K562 (cell line): Measurements from ENCODE around the gene CTRL. TPM values are rescaled to one million over a fixed set of nuclear protein-coding genes. Genes with fewer than 3 reads are reported as not detected.

ENCODE experiments used
- ASH1L ChIP-seq: fragments of 450-650 bp; IDR thresholded peaks from 2 replicates; pipeline ENCODE4 v1.6.1; 2018; ENCODE audit warnings: borderline replicate concordance, mild to moderate bottlenecking, low read depth; ENCODE audit not compliant: partially characterized antibody
- BRD4 ChIP-seq: fragments of 200-600 bp; sonication (generic); IDR thresholded peaks from 2 replicates; pipeline ENCODE4 v1.6.1; 2017; ENCODE audit warnings: inconsistent platforms
- CXXC5 ChIP-seq: fragments of 250-450 bp; sonication (Bioruptor Pico); IDR thresholded peaks from 2 replicates; pipeline ENCODE4 v1.8.0; 2022; ENCODE audit warnings: inconsistent platforms, mild to moderate bottlenecking, moderate library complexity
- GATAD2B ChIP-seq: fragments of 450-650 bp; IDR thresholded peaks from 2 replicates; pipeline ENCODE4 v1.6.1; 2017; ENCODE audit warnings: mild to moderate bottlenecking, borderline replicate concordance
- HDAC6 ChIP-seq: IDR thresholded peaks from 2 replicates; pipeline ENCODE4 v1.6.1; 2012; ENCODE audit warnings: low read depth, mild to moderate bottlenecking, control low read depth, inconsistent platforms, low read length, moderate library complexity
- KLF1 ChIP-seq: fragments of 450-650 bp; IDR thresholded peaks from 2 replicates; pipeline ENCODE4 v1.6.1; 2016; ENCODE audit warnings: missing genetic modification characterization, missing compliant biosample characterization
- L3MBTL2 ChIP-seq: fragments of 450-650 bp; IDR thresholded peaks from 2 replicates; pipeline ENCODE4 v1.6.1; 2016; ENCODE audit warnings: mild to moderate bottlenecking, moderate library complexity
- MBD1 ChIP-seq: fragments of 250-450 bp; sonication (Bioruptor Pico); IDR thresholded peaks from 2 replicates; pipeline ENCODE4 v1.8.0; 2022; ENCODE audit warnings: inconsistent platforms
- MECOM ChIP-seq: fragments of 250-450 bp; sonication (Bioruptor Pico); IDR thresholded peaks from 2 replicates; pipeline ENCODE4 v1.8.0; 2022; ENCODE audit warnings: inconsistent platforms
- MLLT1 ChIP-seq, 2 experiments: fragments of 450-650 bp; IDR thresholded peaks; 2 replicates each; pipeline ENCODE4 v1.6.1; 2016
- NFE2L1 ChIP-seq: fragments of 450-650 bp; IDR thresholded peaks from 2 replicates; pipeline ENCODE4 v1.6.1; 2016; ENCODE audit warnings: missing genetic modification characterization, low read depth, mild to moderate bottlenecking, missing compliant biosample characterization, moderate library complexity, borderline replicate concordance
- POLR2AphosphoS2 ChIP-seq: IDR thresholded peaks from 2 replicates; pipeline ENCODE4 v1.6.1; 2012; ENCODE audit warnings: low read length, improper control_type of control experiment
- PURB ChIP-seq: sonication (generic); formaldehyde crosslinking; IDR thresholded peaks from 2 replicates; pipeline ENCODE4 v1.9.0; 2021; ENCODE audit warnings: low read depth, mild to moderate bottlenecking, missing genetic modification reagents
- PYGO2 ChIP-seq: fragments of 450-650 bp; IDR thresholded peaks from 2 replicates; pipeline ENCODE4 v1.6.1; 2016; ENCODE audit warnings: mild to moderate bottlenecking, missing genetic modification characterization, moderate library complexity, missing compliant biosample characterization
- SMAD2 ChIP-seq: fragments of 150-350 bp; IDR thresholded peaks from 2 replicates; pipeline ENCODE4 v1.6.1; 2014; ENCODE audit warnings: low read depth, mild to moderate bottlenecking, low read length
- SRSF3 ChIP-seq: fragments of 200-400 bp; formaldehyde crosslinking; IDR thresholded peaks from 2 replicates; pipeline ENCODE4 v1.6.1; 2016; ENCODE audit warnings: mild to moderate bottlenecking, low read length, moderate library complexity; ENCODE audit not compliant: insufficient read depth
- ZFP1 ChIP-seq: fragments of 450-650 bp; formaldehyde crosslinking; IDR thresholded peaks from 2 replicates; pipeline ENCODE4 v1.4.0; 2020; ENCODE audit warnings: mild to moderate bottlenecking, mixed read lengths
- ZNF354B ChIP-seq: fragments of 250-450 bp; sonication (Bioruptor Pico); IDR thresholded peaks from 2 replicates; pipeline ENCODE4 v1.4.0; 2020
- ZNF41 ChIP-seq: fragments of 250-450 bp; sonication (Bioruptor Pico); conservative IDR thresholded peaks from 2 replicates; pipeline ENCODE4 v1.4.0; 2020; ENCODE audit warnings: mild to moderate bottlenecking
- ZNF740 ChIP-seq, 3 experiments: fragments of 200-800 bp in 1 of 3; sonication (Bioruptor generic) in 1 of 3; sonication (generic) in 1 of 3; formaldehyde crosslinking in 1 of 3; IDR thresholded peaks; 2 replicates each; pipeline versions ENCODE4 v1.6.1 to v1.8.0; 2016 to 2022; ENCODE audit warnings: mild to moderate bottlenecking in 2 of 3, missing compliant biosample characterization in 2 of 3, missing genetic modification characterization in 2 of 3, missing genetic modification reagents in 1 of 3
- ZNF766 ChIP-seq: fragments of 200-800 bp; sonication (Bioruptor generic); conservative IDR thresholded peaks from 2 replicates; pipeline ENCODE4 v1.6.1; 2016; ENCODE audit warnings: missing genetic modification characterization, missing compliant biosample characterization
- polyA plus RNA-seq, 8 experiments: library from polyadenylated mRNA; depleted of rRNA in 4 of 8; stranded (reverse) in 5 of 8; unstranded in 3 of 8; fragments of >200 nt; fragmentation: Nextera tagmentation in 2 of 8; fragmentation: Illumina TruSeq in 1 of 8; extraction: Ambion mirVana in 2 of 8; extraction: Trizol in 1 of 8; gene quantifications; 2 replicates each; pipeline versions ENCODE4 v1.2.1 to v1.2.3, GENCODE V29; 2011 to 2014; ENCODE audit warnings: inconsistent platforms in 1 of 8, missing spikeins in 1 of 8
- total RNA-seq, 7 experiments: library from RNA; depleted of rRNA in 6 of 7; stranded (reverse); fragments of >200 nt in 6 of 7; fragmentation: Illumina TruSeq in 2 of 7; extraction: Trizol in 2 of 7; gene quantifications; 2 replicates each; pipeline versions ENCODE4 v1.2.1 to v1.2.3, GENCODE V29; 2011 to 2021; ENCODE audit warnings: low replicate concordance in 1 of 7
- TF ChIP-seq, protein P1 (sequence below), 2 experiments: fragments of 450-650 bp in 1 of 2; sonication (generic) in 1 of 2; formaldehyde crosslinking; conservative IDR thresholded peaks; 2 replicates each; pipeline versions ENCODE4 v1.4.0 to v1.8.1; 2020 to 2022; ENCODE audit warnings: mild to moderate bottlenecking in 1 of 2, missing genetic modification reagents in 1 of 2

CTRL gene
- total and polyA plus RNA-seq, 9 of the 15 experiments (the other 6 are each of a cell fraction or from before 2014, with no cell fraction given), result 1.4 to 5.6 (median 2.5) TPM

- TF ChIP-seq, protein P1, sequence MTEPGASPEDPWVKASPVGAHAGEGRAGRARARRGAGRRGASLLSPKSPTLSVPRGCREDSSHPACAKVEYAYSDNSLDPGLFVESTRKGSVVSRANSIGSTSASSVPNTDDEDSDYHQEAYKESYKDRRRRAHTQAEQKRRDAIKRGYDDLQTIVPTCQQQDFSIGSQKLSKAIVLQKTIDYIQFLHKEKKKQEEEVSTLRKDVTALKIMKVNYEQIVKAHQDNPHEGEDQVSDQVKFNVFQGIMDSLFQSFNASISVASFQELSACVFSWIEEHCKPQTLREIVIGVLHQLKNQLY (CRISPR knock-in tag; conservative IDR thresholded peaks at IDR 0.05), result no peak
- TF ChIP-seq SMAD2 (no peak), MLLT1 (IDR thresholded peaks at IDR 0.05) (no peak), PYGO2 (tag) (no peak), CXXC5 (peak; percentile 74), ZNF354B (CRISPR knock-in tag) (no peak), MBD1 (no peak), ZNF766 (CRISPR knock-in tag) (no peak), MECOM (CRISPR knock-in tag) (no peak), GATAD2B (peak; percentile 85; the same call in 1 of the 2 replicates), PURB (CRISPR knock-in tag) (no peak), KLF1 (no peak), SRSF3 (no peak), ASH1L (no peak), ZNF740 (CRISPR knock-in tag; IDR thresholded peaks at IDR 0.05) (no peak), ZNF740 (tag; IDR thresholded peaks at IDR 0.05) (no peak), L3MBTL2 (peak; percentile 27; the same call in 1 of the 2 replicates), HDAC6 (no peak), ZFP1 (CRISPR knock-in tag) (no peak), BRD4 (no peak), POLR2AphosphoS2 (no peak), NFE2L1 (tag) (no peak), ZNF41 (no peak)
Observed at GRCh38 chr16:67968400-67969253, 37.0 kb upstream of the CTRL start, which contains the start of gene SLC12A4 (continued).
